NCI-H2227 (cell line): Measurements from ENCODE around the gene RORB.

Source experiments
- DNase-seq: peaks from one replicate; lab custom pipeline; 2025; ENCODE audit not compliant: unreplicated experiment; lab: John Stamatoyannopoulos, UW

The RORB gene

GRCh38 chr9:74697535-74697934 is 200.4 kb downstream of the RORB start:
- DNase-seq: no peak

DNA sequence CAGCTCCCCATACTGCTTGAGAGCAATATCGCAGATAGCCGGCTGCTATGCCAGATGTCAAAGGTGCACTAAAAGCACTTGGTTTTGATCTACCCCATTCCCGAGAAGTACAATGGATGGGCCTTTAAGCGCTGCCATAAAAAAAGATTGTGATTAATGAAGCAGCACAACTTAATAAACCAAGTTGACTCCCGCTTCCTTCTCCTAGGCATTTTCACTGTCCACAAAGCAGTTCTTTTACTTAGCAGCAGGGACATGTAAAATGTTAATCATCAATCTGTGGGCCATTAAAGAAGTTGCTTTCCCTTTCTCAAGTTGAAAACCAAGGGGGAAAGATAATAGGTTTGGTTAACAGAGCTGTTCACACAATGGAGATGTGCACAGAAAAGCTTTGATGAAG is 214.2 kb downstream of the RORB start:
- DNase-seq: no peak

GRCh38 chr9:74718709-74719108 is 221.6 kb downstream of the RORB start:
- no peak for DNase-seq

DNA sequence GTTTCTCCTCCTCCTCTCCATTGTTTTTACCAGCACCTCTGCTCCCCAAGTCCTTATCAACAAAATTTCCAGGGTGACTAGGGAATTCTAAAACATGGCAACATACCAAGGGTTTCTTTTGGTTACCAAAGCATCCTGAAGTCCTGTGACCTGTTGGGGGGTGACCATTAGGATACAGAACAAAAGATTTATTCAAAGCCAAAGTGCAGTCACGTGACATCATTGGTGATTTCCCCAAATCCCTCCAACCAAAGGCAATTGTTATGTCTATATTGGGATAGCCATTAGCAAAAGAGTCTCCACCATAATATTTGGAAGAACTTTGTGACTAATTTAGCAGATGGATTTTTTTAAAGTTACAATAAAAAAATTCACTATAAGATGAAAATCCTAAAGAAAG is 222.2 kb downstream of the RORB start:
- no peak for DNase-seq

GRCh38 chr9:74721696-74722660 is 224.8 kb downstream of the RORB start:
- no peak for DNase-seq

DNA sequence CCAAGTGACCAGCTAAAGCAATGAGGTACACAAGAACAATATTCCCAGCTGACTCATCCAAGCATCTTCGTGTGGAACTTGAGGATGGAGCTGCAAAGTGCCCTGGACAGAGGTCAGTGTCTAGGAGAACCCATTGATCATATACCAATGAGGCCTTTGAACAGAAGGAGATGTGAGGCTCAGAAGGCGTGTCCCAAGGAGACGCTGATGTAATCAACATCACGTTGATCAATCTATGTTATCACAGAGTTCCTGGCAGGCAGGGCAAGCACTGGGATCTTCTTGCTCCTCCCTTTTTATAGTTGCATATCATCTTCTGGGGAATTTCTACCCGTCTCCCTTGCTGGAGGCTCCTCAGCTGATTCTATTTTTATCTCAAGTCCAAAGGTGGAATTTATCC is 227.2 kb downstream of the RORB start:
- no peak for DNase-seq

- DNase-seq: no peak
Measured at GRCh38 chr9:74726581-74726980, 229.4 kb downstream of the RORB start.

GRCh38 chr9:74728176-74728575 is 231.0 kb downstream of the RORB start:
- DNase-seq: no peak

DNA sequence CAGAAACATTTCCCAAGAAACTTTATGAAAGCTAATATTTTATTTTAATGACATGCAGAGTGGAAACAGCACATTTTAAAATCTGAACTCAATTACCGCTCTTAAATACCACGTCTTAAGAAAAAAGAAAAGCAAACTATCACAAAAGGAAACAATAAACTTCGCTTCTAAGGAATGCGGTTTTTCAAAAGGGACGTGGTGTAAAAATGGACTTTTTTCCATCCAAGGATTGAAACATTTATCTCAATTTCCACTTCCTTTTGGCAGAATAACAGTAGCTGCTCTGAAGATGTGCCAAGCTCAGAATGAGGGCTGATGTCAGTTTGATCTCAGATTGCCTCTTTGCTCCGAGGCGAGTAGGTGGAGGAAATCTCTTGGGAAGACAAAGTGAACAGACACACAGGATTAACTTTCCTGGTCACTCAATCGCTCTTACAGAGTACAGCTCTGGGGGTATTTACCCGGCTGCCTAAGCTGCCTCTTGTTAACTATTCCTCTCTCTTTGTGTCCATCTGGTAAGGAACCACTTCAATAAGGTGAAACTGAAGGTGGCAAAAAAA is 232.1 kb downstream of the RORB start:
- DNase-seq: no peak

DNA sequence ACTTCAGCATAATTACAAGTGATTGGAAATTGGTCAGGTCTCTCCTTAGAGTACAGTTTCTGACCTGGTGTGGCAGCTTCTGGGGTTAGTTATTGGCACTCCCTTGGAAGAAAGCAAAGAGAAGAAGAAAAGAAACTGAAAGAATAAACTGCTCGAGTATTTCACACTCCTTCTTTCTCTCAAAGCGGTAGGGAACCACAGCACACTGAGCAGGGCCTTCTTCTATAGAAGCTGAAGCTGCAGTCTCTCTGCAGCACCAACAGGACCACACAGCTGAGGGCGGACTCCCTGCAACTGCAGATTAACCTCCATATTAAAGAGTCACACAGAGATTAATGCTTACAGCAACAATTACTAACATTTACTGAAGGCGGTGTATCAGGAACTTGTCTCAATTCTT is 238.6 kb downstream of the RORB start:
- DNase-seq: no peak

- DNase-seq: no peak
Measured at GRCh38 chr9:74736646-74737045, 239.5 kb downstream of the RORB start.

- DNase-seq: no peak
Measured at GRCh38 chr9:74742191-74742790, 245.2 kb downstream of the RORB start.
